HL-60/S4 treated with phorbol 12-myristate 13-acetate at 8.2 ng/mL for 4 days and 3 days (cell line): ENCODE results near the gene TECPR2.

ENCODE experiments used
- in situ Hi-C: fragments of 300-500 bp; cut with MboI; formaldehyde crosslinking; loops from 2 replicates; pipeline ENCODE4 v1.15.0; 2022; ENCODE audit warnings: low sequenced_read_pairs

Gene TECPR2

DNA sequence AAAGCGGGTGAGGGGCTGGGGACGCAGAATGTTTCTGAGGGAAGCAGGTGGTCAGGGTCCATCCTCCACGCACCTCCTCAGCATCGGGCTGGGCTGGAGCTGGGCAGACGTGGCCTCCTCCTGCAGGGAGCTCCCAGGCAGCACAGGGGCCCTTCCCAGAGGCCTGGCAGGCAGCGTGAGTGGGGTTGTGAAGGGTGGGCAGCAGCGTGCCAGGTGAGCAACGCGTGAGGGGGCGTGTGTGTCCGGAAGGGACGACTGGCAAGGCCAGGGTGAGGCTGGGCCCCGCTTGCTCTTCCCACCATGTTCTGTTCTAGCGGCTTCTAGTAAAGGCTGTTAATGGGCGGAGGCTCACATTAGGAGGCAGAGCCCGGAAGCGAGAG is 129.8 kb downstream of the TECPR2 start:
- in situ Hi-C loops = no loop called here

DNA sequence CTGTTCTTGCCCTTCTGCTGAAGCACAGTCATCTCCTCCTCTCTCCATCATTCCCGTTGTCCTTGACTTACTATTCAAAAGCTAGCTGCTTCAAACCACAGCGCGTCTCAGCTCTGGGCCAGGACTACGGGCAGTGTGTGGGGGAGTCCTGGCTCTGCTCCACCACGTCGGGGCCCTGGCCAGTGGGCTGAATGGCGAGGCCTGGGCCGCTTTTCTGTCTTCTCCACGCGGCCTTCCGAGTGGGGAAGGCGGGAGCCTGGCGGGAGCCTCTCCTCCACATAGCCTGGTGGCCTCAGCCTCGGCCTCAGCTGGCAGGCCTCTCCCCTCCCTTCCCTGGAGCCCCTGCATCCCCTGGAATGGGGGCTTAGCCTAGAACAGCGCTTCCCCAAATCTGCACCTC is 130.4 kb downstream of the TECPR2 start:
- in situ Hi-C loops = no loop called here

DNA sequence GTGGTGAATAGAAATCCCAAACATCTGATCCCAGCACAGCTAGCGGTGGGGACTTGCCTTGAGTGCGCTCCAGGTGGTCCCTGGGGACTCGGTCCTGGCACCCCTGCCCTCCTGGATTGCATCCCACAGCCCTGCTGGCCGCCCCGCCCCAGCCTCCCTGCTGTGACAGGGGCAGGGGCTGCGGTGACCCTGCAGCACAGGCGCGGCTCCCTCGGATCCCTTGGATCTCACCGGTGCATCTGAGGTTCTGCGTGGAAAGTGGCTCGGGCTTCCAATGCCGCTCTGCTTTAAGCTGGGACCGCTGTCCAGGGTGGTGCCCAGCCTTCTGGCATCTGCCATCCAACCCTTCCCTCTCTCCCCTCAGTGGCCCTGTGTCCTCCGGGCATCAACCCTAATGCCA is 130.8 kb downstream of the TECPR2 start:
- in situ Hi-C loops = no loop called here

DNA sequence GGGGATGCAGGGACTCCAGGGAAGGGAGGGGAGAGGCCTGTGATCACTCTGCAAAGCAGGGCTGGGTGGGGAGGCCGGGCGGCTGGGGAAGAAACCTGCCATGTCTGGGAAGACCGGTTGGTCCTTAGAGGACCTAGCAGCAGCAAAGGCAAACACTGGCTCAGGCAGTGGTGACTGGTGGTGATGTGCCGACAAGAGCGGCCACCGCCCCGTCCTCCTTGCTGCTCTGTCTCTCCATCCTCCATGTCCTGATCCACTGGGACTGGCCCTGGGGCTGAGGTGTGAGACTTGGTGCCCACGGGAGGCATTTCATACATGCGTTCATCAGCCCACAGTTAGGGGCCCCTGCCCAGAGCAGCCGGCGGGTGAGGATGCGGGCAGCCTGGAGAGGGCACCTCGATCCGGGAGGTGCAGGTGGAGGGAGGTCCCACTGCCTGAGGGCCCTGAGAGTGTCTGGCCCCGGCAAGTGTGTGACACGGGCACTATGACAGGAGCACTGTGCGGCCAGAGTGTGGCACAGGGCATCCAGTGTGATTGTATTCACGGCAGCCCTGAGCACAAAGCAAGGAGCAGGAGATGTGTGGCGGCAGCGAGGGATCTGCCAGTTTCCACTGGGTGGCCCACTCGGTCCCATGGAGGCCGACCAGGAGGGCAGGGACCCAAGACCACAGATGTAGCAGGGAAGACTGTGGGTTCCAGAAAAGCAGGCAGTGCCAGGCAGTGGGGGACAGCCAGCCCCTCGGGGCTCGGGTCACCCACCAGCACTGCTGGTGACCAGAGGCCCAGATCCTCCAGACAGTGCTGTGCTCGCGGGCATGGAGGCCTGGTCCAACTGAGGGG is 133.0 kb downstream of the TECPR2 start:
- in situ Hi-C loops = no loop called here

DNA sequence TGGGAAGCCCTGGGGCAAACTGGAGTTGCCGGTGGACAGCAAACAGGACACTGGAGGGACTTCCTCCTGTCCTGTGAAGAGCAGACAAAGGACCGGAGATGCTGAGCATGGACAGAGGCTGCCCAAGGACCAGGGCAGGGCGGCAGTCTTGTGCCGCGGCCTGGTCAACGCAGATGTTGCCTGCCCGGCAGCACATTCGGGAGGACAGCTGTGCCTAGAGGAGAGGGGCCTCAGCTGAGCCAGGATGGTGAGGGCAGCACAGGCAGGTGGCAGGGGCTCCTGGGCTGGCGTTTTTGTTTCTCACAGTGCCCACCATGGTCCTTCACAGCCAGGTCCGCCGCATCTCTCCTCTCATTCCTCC is 133.6 kb downstream of the TECPR2 start:
- in situ Hi-C loops = no loop called here

DNA sequence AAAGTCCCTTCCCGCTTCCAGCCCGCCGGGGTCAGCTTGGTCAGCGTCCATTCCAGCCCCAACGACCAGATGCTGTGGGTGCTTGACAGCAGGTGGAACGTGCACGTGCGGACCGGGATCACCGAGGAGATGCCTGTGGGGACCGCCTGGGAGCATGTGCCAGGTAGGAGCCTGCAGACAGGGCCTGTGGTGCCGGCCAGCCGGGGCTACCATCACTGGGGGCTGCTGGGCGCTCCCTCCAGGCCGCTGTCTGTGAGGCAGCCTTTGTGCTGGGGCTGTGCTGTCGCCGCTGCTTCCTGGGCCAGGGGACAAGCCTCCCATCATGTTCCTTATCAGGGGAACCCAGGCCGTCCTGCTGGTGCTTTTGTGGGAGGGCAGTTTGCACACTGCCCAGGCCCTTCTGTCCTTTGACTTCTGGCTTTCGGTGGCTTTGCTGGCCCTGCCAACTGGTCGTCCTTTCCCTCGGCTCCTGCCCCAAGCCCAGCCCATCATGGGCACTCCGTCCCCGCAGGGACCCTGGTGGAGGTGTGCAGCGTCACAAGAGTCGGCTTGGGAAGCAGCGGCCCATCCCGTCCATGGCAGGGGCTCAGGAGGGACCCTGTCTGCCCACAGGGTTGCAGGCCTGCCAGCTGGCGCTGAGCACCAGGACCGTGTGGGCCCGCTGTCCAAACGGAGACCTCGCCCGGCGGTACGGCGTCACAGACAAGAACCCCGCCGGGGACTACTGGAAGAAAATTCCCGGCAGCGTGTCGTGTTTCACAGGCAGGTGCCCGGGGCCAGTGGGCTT is 134.4 kb downstream of the TECPR2 start:
- in situ Hi-C loops = no loop called here

DNA sequence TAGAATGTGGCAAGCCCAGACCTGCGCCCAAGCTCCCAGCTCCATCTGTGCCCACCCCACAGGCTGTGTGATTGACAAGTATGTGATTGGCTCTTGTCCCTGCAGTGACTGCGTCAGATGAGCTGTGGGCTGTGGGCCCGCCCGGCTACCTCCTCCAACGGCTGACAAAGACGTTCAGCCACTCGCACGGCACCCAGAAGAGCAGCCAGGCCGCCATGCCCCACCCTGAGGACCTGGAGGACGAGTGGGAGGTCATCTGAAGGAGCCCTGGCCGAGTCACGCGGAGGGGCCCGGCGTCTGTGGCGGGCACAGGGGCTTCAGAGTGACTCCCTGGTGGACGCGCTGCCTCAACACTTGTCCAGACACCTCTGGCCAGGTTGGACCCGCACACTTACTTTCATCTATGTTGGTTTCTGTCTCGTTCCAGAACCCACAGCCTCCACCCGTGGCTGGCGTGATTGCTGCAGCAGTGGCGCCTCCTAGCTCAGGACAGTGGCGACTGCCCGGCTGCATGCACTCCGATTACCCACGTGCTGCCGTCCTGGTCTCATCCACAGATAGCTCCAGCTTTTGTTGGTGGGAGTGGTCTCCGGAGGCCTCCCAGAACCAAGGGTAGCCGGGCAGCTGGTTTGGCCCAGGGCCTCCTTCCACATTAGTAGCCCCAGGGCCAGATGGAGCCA is 135.4 kb downstream of the TECPR2 start:
- in situ Hi-C loops = no loop called here

DNA sequence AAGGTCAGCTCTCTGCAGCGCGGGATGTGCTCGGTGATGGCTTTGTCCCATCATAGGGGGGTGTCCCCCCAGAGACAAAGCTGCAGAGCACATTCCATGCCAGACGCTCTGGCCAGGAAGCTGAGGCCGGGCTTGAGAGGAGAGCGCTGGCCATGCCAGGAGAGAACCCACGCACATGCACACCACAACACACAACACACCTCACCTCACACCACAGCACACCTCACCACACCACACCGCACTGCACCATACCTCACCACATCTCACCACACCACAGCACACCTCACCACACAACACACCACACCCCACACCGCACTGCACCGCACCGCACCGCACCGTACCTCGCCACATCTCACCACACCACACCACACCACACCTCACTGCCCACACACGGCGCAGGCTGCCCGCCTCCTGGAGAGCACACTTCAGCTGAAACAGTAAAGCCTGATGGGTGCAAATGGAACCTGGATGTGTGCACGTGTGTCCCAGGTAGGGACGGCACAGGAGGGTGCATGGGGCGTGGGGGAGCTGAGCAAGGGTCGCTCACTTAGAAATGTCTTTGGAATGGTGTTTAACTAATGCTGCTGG is 136.0 kb downstream of the TECPR2 start:
- in situ Hi-C loops = no loop called here

DNA sequence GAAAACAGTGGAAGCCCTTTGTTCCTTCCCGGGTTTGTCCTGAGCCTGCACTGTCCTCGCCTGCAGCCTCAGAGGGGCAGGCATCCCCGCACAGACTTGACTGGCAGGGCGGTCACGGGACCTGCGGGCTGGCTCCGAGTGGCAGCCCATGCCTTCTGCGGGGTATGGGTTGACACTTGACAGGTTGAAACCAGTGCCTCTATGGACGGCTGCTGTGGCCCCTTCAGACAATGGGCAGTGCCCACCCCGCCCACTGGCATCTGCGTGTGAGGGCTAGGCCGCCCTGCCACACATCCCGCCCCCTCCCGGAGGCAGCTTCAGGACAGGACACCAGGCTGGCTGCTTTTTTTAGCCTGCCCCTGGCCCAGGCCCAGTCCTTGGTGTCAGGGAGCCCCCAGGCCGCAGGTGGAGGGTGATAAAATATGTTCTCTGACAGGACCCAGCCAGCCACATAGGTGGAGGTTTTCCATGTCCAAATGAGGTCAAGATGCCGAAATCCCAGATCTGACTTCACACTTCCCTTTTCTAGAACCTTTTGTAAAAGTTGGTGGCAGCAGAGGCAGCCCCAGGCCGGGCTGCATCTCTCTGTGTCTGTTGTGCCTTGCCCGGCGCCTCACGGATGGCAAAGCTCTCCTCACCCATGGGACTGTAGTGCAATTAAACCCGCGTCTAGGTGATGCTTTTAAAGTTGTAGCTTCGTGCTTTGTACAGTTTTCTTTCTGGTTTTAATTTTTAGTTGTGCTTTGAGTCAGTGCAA is 136.8 kb downstream of the TECPR2 start:
- in situ Hi-C loops = no loop called here

DNA sequence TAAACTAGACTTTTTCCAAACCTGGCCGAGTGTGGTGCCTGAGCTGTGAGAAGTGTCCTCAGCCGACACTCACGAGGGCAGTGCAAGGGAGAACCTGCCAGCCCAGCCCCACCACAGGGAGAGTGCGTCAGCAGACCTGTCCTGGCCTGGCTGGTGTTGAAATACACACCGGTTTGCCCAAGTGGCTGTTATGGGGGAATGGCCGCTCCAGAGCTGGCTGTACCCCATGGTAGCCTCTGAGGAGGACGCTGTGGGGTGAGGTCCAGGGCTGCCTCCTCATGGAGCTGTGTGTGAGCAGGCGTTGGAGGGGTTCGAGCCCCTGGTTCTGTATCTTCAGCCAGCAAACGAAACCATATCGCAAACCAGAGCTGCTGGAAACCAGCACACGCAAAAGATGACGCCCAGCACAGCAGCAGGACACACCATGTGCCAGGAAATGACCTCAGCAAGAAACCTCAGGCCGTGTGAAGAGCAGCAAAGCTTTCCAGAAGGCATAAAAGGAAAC is 137.5 kb downstream of the TECPR2 start:
- in situ Hi-C loops = no loop called here

DNA sequence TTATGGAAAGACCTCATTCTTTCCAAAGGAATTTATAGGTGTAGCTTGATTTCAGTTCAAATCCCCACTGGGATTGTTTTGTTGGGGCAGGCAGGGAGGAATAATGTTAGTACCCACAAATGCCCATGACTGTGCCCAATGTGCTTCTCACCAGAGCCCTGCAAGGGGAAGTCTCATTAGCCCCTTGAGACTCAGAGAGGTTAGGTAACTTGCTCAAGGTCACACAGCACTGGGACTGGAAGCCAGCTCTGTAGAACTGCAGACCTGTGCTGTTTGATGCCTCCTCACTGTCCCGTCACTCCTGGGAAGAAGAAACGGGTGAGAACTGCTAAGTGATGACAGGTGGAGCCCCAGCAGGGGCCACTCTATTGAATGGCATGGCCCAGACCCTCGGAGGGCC is 138.0 kb downstream of the TECPR2 start:
- in situ Hi-C loops = no loop called here

DNA sequence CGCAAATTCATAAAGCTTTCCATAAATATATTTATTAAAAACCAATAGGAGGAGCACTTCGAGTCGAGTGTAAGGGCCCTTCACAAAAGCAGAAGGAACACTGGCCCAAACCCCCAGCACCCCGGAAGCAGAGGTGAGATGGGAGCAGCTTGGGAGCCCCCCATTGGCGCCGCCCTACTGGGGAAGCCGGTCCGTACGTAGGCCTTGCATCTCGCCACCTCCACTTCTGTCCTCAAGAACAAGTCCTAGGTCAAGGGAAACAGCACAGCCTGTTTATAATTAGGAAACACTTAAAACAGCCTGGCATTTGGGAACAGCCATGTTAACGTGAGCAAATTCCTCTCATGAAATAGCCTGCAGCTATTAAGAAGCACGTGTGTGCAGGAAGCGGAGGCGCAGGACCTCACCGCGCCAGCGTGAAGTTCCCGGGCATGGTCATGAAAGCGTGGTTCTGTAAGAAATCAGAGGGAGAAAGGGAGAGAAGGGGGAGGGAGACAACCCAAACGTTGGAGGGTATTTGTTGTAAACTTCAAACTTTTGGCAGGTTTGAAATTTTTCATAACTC is 139.1 kb downstream of the TECPR2 start:
- in situ Hi-C loops = no loop called here

DNA sequence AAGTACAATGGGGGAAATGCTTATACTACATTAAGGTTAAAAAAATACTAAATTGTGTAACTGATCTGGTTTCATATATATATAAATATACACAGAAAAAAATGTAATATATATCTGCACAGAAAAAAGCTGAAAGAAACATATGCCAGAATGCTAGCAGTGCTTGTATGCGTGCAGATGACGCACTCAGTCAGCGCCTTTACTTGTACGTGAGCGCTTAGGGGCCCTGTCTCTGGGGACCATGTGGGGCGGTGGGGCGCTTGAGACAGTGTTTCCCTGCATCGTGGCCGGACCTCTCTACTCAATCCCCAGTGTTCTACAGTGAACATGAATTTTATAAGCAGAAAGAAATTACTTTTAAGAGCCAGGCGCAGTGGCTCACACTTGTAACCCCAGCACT is 139.8 kb downstream of the TECPR2 start:
- in situ Hi-C loops = no loop called here

DNA sequence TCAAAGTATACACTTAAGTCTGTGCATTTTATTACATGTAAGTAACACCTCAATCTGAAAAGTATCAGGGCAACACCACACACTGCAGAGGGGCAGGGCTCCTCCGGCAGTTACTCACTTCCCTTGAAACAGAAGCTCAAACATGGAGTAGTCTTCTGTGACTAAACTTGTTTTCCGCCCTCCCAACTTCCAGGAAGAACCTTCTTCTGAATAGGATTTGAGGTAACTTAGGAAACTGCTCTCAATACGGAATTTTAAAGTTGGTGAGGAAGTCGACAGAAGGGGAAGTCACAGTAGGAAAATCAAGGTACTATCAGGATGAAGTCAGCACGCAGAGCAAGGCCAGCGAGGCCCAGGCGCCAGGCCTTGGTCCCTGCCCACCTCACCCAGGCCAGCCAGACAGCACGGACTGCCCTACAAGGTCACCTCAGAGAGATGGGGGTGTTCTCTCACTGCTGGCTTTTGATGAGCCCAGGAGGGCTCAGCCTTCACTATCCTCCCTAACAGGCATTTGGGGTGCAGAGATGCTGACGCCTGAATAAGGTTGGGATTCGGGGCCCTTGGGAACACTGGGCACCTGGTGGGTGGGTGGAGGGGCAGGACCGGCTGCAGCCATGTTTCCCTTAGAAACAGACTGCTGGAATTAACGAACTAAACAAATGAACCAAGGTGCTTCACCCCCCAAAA is 141.0 kb downstream of the TECPR2 start:
- in situ Hi-C loops = no loop called here

DNA sequence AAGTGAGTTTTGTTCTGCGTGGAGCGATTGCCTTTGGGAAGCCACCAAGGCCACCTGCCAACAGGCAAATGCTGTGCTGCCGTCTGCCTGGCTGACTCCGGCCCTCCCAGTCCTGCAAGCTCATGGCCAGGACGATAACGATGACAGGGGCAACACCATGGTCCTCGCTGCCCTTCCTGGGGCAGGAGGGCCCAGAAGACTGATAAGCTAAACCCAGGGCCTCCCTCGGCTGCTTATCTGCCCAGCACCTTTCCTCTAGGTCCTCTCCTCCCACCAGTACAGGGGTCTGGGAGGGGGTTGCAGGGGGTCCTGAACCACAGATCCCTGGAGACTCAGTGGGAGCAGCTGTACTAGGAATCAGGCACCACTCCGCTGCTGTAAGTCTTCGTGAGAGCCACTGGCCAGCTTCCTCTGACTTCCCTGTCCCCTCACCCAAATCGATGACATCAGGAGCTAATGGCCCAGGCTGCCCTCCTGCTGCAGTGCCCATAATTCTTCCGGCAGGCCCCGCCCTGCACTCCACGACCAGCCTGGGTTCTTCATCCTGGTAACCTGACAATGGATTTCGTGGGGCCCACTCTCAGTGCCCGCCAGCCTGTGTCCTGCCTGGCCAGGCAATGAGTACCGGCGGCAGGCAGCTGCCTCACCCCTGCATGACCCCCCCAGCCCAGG is 141.7 kb downstream of the TECPR2 start:
- in situ Hi-C loops = no loop called here

DNA sequence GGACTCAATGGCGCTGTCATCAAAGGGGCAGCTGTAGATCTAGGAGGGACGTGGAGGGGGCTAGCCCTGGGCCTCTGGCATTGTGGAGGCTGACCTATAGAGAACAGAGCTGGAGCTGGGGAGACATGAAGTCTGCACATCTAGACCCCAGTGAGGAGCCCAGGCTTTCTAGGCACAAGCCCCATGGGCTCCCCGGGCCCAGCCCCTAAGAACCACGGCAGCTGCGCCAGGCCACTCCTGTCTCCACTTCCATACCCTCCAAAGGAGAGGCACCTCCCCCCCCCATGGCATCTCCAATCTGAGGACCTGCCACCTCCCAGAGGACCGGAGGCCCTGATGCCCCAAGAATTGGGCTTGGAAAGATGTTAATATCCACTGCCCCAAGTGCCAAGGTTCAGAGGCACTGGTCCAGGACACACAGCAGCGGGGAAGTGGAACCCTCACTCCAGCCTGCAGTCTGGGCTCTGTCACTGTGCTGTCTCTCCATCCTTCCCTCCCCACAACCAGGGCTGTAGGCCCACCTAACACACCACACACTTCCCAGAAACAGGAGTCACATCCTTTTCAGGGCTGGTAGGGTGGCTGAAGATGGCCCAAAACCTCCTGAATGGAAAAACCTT is 142.4 kb downstream of the TECPR2 start:
- in situ Hi-C loops = no loop called here

DNA sequence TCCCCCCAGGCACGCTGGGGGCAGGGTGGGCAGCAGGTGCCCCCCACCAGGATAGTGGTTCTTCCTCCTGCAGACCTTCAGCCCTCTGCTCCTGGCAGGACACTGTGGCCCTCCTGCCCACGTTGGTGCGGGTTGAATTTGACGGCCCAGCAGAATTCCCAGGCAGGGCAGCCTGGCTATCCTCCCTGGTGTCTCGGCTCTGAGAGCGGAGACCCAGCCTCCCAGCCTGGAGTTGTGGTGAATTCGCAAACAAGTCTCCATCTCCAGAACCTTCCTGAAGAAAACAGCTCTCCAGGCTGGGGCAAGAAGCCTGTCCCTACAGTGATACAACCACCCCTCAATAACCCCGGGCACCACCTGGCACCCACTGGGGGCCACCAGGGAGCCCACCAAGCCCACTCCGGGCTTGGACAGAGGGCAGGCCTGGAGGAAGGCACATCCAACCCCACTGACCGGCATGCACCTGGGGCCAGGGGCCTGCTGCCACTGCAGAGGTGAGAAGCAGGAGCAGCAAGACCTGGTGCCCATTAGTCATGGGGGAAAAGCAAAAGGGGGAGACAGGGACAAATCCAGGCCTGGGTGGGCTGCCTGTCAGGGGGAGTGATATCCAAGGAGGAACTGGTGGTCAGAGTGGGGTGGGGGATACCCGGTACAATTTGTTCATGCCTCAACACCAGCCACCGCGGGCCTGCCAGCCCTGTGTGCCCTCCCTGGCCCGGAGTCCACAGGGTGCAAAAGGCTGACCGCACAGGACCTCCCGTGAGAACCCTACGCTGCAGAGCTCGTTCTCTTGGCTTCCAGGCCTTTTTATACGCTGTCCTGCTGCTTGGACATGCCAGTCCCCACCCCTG is 143.3 kb downstream of the TECPR2 start:
- in situ Hi-C loops = no loop called here

DNA sequence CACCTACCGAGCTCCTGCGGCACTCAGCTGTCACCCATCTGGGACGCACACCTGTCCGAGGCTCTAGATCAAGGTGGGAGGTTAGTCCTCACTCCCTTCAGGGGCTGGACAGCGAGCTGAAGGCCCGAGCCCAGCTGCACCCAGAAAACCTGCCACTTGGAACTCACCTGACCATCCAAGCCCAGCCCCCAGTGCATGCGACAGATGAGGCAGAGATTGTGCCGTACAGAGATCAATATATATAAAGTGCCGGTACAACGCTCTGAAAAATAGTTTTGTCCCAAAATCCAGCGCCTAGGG is 143.8 kb downstream of the TECPR2 start:
- in situ Hi-C loops = no loop called here
